ENCODE data around the gene ATOH7. TPM values are rescaled to one million over a fixed set of nuclear protein-coding genes. Genes with fewer than 3 reads are reported as not detected.

ATOH7 gene
- total RNA-seq, 2 experiments from 2014 or later, result not detected

DNA sequence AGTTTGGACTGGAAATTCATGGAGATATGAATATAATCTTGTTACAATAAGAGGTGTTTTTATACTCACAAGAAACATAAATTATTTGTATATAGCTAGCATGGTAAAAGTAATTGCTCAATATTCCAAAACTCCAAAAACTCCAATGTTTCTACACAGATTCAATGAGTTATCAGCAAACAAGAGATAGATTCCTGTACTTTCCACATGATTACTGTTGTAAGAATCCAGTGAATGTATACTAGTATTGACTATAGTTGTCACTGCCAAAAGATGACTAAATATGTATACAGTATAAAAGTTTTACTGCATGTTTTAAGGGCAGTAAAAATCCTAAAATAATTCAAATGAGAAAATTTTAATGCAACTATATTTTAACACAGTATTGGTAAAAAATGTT lies 10.7 kb downstream of the ATOH7 start:
- Histone ChIP-seq H3K27ac (ENCODE audit: low read depth in 1 of 2, low read length in 2 of 2) (no peak overlapping the region), H3K4me3 (ENCODE audit: low read length) (no peak overlapping the region), H3K4me1 (ENCODE audit: insufficient read depth, low read length) (no peaks in the 10 kb centered on the region), H3K9me3 (ENCODE audit: control insufficient read depth in 1 of 2, insufficient read depth in 1 of 2, low read length in 2 of 2) (no peaks in the 10 kb centered on the region), H3K27me3 (ENCODE audit: control insufficient read depth in 1 of 2, insufficient read depth in 2 of 2, low read length in 2 of 2) (no peaks in the 10 kb centered on the region), H3K36me3 (ENCODE audit: insufficient read depth, low read length) (no peaks in the 10 kb centered on the region)
- H3K36me3 Mint-ChIP-seq (ENCODE audit: low read depth), result no peaks in the 10 kb centered on the region
- H3K27me3 Mint-ChIP-seq, result no peaks in the 10 kb centered on the region
- TF ChIP-seq, protein P1, sequence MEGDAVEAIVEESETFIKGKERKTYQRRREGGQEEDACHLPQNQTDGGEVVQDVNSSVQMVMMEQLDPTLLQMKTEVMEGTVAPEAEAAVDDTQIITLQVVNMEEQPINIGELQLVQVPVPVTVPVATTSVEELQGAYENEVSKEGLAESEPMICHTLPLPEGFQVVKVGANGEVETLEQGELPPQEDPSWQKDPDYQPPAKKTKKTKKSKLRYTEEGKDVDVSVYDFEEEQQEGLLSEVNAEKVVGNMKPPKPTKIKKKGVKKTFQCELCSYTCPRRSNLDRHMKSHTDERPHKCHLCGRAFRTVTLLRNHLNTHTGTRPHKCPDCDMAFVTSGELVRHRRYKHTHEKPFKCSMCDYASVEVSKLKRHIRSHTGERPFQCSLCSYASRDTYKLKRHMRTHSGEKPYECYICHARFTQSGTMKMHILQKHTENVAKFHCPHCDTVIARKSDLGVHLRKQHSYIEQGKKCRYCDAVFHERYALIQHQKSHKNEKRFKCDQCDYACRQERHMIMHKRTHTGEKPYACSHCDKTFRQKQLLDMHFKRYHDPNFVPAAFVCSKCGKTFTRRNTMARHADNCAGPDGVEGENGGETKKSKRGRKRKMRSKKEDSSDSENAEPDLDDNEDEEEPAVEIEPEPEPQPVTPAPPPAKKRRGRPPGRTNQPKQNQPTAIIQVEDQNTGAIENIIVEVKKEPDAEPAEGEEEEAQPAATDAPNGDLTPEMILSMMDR (IDR thresholded peaks at IDR 0.05), result no peak
- POLR2A ChIA-PET, result no interaction called here
- no peak for DNase-seq
- ATAC-seq (ENCODE audit: poor library complexity), result no peak
- CTCF ChIA-PET, result no interaction called here
- H3K4me3 Mint-ChIP-seq, result no peak overlapping the region
- intact Hi-C loops (cut with DNase I, micrococcal nuclease), result no loop called here
- no peak overlapping the region for H3K27ac Mint-ChIP-seq
- H3K9me3 Mint-ChIP-seq, result no peaks in the 10 kb centered on the region
- no peaks in the 10 kb centered on the region for H3K4me1 Mint-ChIP-seq (ENCODE audit: low read depth)

DNA sequence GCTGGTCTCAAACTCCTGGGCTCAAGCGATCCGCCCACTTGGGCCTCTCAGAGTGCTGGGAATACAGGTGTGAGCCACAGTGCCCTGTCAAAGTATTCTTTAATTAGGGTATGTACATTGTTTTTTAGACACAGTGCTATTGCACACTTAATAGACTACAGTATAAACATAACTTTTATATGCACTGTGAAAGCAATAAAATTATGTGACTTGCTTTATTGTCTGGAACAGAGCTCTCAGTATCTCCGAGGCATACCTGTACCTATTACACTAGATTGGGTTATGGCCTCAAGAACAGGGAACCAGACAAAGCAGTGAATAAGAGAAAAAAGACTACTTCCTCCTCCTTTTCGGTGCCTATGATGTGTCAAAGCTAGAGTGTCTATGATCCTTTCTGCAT lies 13.1 kb downstream of the ATOH7 start:
- no peaks in the 10 kb centered on the region for H3K36me3 ChIP-seq (ENCODE audit: insufficient read depth, low read length)
- no peaks in the 10 kb centered on the region for H3K4me1 Mint-ChIP-seq (ENCODE audit: low read depth)
- intact Hi-C loops (cut with DNase I, micrococcal nuclease), result no loop called here
- no peak overlapping the region for H3K4me3 ChIP-seq (ENCODE audit: low read length)
- no peak for ATAC-seq (ENCODE audit: poor library complexity)
- ChIA-PET POLR2A (no interaction called here), CTCF (no interaction called here)
- H3K27ac Mint-ChIP-seq, result no peak overlapping the region
- H3K27me3 ChIP-seq (ENCODE audit: control insufficient read depth in 1 of 2, insufficient read depth in 2 of 2, low read length in 2 of 2), result no peaks in the 10 kb centered on the region
- H3K9me3 Mint-ChIP-seq, result no peaks in the 10 kb centered on the region
- H3K4me3 Mint-ChIP-seq, result no peak overlapping the region
- TF ChIP-seq, protein P1 (IDR thresholded peaks at IDR 0.05), result no peak
- H3K27ac ChIP-seq (ENCODE audit: low read depth in 1 of 2, low read length in 2 of 2), result no peak overlapping the region
- no peaks in the 10 kb centered on the region for H3K27me3 Mint-ChIP-seq
- no peak for DNase-seq
- no peaks in the 10 kb centered on the region for H3K9me3 ChIP-seq (ENCODE audit: control insufficient read depth in 1 of 2, insufficient read depth in 1 of 2, low read length in 2 of 2)
- no peaks in the 10 kb centered on the region for H3K36me3 Mint-ChIP-seq (ENCODE audit: low read depth)
- H3K4me1 ChIP-seq (ENCODE audit: insufficient read depth, low read length), result no peaks in the 10 kb centered on the region

DNA sequence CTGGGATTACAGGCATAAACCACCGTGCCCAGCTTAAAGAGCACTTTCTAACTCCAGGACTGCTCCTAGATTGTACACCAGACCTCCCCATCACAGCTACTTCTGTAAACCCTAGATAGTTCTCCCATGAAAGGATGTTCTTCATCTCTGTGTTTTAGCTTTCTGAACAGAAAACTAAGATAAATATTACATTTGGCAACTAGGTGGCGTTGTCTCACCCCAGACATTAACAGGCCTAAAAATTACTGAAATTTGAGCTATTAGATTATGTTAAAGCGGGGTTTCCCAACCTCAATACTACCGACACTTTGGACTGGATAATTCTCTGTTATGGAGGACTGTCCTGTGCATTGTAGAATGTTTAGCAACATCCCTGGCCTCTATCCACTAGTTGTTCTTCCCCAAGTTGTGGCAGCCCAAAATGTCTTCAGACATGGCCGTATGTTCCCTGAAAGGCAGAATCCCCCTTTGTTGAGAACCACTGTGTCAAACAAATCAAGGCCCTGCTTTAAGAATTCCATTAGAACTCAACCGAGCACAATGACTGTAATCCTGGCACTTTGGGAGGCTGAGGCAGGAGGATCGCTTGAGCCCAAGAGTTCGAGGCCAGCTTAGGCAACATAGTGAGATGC lies 19.1 kb downstream of the ATOH7 start:
- no peaks in the 10 kb centered on the region for H3K9me3 ChIP-seq (ENCODE audit: control insufficient read depth in 1 of 2, insufficient read depth in 1 of 2, low read length in 2 of 2)
- no peaks in the 10 kb centered on the region for H3K4me1 ChIP-seq (ENCODE audit: insufficient read depth, low read length)
- intact Hi-C loops (cut with DNase I, micrococcal nuclease), result loop anchor here (1.0 to 2.0 kb wide), 2 partner anchors 135 to 686 kb away; no protein-coding TSS in a partner anchor
- Mint-ChIP-seq H3K4me1 (ENCODE audit: low read depth) (no peaks in the 10 kb centered on the region), H3K36me3 (ENCODE audit: low read depth) (no peaks in the 10 kb centered on the region), H3K9me3 (no peaks in the 10 kb centered on the region), H3K27ac (no peak overlapping the region), H3K4me3 (no peak overlapping the region), H3K27me3 (peaks cover 4% of the 10 kb centered on the region)
- no peak overlapping the region for H3K27ac ChIP-seq (ENCODE audit: low read depth in 1 of 2, low read length in 2 of 2)
- peaks cover 0 to 9% of the 10 kb centered on the region in 2 experiments for H3K27me3 ChIP-seq (ENCODE audit: control insufficient read depth in 1 of 2, insufficient read depth in 2 of 2, low read length in 2 of 2)
- ChIA-PET CTCF (interaction anchor here (0.7 to 1.2 kb wide), 4 partner anchors 23 to 135 kb away, joined by 3 to 18 read pairs (median 4); partner anchors contain the start of gene PBLD), POLR2A (interaction anchor here (1.0 to 1.1 kb wide), 3 partner anchors 119 to 363 kb away, joined by 3 to 6 read pairs (median 3); partner anchors contain the start of genes HNRNPH3 and PBLD)
- DNase-seq, result peak in 4 of 14 experiments; percentile 5 to 50 (median 40)
- no peak for ATAC-seq (ENCODE audit: poor library complexity)
- no peaks in the 10 kb centered on the region for H3K36me3 ChIP-seq (ENCODE audit: insufficient read depth, low read length)
- H3K4me3 ChIP-seq (ENCODE audit: low read length), result no peak overlapping the region
- TF ChIP-seq, protein P1 (IDR thresholded peaks at IDR 0.05), result peak; percentile 51
